Caki2 (cell line): Measurements from ENCODE around the gene SYCP2. TPM values are rescaled to one million over a fixed set of nuclear protein-coding genes. Genes with fewer than 3 reads are reported as not detected.
"Not testable (repeated sequence)": the region's sequence is repeated elsewhere in the genome, so short reads cannot be mapped to it uniquely, and the experiment has no call there.

Experiments
- DNase-seq: peaks from one replicate; pipeline ENCODE4 v3.0.0-alpha.2; 2015; ENCODE audit warnings: low read depth
- in situ Hi-C: cut with HindIII; loops from 2 replicates; pipeline ENCODE4 v1.10.0; 2016; ENCODE audit warnings: low sequenced_read_pairs, low pct_unique_long_range_greater_than_20kb, mixed read lengths
- total RNA-seq: library from RNA; depleted of rRNA; stranded (reverse); fragments of >200 nt; shearing (Covaris generic); gene quantifications from 2 replicates; pipeline ENCODE4 v1.2.3, GENCODE V29; 2014; ENCODE audit warnings: low replicate concordance; rRNA removed

Gene SYCP2, protein sequence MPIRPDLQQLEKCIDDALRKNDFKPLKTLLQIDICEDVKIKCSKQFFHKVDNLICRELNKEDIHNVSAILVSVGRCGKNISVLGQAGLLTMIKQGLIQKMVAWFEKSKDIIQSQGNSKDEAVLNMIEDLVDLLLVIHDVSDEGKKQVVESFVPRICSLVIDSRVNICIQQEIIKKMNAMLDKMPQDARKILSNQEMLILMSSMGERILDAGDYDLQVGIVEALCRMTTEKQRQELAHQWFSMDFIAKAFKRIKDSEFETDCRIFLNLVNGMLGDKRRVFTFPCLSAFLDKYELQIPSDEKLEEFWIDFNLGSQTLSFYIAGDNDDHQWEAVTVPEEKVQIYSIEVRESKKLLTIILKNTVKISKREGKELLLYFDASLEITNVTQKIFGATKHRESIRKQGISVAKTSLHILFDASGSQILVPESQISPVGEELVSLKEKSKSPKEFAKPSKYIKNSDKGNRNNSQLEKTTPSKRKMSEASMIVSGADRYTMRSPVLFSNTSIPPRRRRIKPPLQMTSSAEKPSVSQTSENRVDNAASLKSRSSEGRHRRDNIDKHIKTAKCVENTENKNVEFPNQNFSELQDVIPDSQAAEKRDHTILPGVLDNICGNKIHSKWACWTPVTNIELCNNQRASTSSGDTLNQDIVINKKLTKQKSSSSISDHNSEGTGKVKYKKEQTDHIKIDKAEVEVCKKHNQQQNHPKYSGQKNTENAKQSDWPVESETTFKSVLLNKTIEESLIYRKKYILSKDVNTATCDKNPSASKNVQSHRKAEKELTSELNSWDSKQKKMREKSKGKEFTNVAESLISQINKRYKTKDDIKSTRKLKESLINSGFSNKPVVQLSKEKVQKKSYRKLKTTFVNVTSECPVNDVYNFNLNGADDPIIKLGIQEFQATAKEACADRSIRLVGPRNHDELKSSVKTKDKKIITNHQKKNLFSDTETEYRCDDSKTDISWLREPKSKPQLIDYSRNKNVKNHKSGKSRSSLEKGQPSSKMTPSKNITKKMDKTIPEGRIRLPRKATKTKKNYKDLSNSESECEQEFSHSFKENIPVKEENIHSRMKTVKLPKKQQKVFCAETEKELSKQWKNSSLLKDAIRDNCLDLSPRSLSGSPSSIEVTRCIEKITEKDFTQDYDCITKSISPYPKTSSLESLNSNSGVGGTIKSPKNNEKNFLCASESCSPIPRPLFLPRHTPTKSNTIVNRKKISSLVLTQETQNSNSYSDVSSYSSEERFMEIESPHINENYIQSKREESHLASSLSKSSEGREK (N-terminal part only)
- 16.7 and 23.6 TPM in 2 replicates for total RNA-seq

DNA sequence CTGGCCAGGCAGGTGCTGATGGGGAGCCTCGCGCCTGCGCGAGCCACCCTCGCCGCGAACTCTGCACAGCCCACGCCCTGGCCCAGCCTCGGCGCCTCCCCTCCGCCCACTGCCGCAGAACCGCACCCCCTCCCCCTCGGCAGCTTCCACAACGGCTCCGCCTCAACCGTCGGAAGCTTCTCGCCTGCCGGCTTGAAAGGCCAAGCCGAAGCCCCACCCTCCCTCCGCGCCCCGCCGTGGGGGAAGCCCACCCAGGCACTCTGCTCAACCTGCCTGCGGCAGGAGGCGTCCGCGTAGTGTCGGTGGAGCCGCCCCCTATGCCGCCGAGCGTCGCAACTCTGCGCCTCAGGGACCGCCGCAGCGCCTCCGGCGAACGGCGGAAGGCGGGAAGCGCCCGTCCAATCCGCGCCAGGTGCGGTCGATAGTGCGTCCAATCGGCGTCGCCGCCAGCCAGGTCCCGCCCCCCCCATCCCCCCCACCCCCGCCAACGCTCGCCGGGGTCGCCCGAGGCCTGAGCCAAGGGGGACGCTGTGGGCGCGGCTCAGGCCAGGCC lies at the start of gene SYCP2:
Gene SYCP2, minus strand, starts transcription at position 342 of the 553 bp plus-strand sequence. CDS start 11,224 bp downstream, outside the sequence.
- in situ Hi-C loops = no loop called here
- DNase-seq = peak; percentile 94

DNA sequence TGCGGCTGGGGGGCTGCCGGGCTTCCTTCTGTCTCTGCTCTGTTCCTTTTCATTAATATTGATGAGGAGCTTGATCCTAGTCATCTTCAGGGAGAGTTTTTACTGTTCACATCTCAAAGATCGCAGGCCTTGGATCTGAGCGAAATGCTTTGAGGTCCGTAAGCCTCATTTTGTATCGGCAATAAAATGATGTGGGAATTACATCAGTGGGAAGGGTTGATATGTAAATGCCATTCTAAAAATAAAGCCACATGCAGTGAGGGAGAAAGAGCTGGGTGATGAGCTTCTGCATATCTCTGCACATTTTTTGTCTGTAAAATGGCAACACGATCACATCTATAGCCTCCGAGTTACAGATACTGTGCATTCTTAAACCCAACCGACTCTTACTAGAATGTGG lies 49.6 kb upstream of the SYCP2 start:
- in situ Hi-C loops = no loop called here
- no peak for DNase-seq

DNA sequence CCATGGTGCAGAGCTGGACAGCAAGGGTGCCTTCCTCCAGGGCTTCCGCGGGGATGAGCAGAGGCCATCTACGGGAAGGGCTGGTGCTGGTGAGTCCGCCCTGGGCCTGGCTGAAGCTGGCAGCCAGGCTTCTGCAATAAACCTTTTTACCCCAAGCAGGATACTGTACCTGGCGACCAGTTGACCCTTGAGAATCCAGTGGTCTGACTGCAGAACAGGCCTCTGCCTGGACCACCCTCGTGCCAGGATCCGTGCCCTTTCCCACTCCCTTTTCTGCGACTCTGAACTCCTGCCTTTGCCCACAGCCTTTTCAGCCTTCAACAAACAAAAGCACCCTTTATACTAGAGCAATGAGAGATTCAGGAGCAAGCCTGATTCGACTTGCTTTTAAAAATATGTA lies 43.6 kb upstream of the SYCP2 start:
- in situ Hi-C loops = no loop called here
- no peak for DNase-seq

DNA sequence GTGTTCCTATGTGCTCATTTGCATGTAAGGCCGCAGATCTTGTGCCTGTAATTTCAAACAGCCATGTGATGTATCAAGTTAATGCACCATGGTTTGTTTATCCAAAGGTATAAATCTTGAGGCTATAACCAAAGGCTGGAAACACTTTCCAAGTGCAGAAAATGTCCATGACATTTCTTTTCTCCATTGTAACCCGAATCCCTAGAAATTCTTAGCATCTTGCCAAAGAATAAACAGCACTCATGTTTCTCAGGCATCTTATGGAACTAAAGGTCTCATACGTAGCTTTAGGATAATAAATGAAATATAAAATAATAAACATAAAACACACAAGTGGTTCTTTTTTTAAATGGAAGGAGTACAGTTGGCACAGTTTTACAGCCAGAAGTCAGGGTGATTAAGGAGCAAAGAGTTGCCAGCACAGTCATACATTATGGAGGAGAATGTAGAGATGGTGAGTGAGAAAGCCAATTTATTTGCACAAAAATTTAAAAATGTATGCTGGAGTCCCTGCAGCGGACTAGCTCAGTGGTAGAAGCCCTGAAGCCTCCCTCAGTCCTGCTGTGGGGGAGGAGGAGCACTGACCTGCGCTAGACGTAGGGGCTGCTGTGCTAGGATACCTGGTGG lies 42.8 kb upstream of the SYCP2 start:
- in situ Hi-C loops = no loop called here

DNA sequence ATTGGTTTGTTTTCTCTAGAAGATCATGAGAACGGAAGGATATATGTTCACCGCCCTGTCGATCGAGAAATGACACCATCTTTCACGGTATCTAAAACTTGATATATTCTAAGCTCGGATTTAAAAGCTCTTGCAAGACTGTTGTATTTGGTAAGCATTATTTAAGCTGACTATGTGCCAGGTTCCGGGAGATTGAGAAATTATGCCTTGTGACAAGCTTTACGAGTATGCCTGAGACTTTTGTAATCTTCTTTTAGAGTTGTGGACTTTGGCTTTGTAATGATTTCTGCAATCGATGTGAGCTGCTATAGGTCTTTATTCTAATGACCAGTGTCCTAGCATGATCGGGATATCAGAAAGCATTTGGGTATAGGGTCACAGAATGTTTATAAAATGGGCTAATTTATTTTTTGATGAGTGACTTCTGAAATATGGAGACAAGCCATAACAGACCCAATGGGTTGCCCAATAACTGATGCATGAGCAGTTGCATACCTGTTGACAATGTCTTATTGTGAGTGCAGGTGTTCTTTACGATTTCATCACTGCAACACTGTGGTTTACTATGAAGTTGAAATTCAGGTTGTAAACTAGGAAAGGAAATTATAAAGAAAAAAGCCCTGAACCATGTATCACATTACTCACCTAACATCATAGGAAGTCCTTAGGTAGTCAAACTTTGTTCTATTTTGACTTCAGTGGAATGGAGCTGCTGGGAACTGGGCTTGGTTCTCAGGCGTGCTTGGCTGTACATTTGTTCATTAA lies 38.8 kb upstream of the SYCP2 start:
- in situ Hi-C loops = no loop called here
- DNase-seq = no peak

More for the DNA sequence above, 42.8 kb upstream of the SYCP2 start:
- DNase-seq = no peak

DNA sequence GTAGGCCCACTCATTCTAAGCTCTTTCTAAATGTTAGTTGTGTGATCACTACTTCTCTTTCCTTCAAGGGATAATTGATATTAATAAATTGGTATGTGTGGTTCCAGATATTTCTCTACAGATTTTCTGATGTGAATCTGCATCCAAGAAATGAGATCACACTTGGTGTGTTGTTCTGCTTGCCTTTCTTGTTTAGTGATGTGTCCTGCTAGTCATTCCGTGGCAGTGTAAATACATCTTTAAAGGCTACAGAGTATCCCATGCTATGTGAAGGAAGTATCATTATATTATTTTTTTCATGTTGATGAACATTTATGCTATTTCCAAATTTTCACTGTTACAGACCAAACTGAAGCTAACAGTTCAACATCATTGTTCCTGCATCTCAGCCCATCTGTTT lies 38.0 kb upstream of the SYCP2 start:
- in situ Hi-C loops = no loop called here
- DNase-seq = no peak

DNA sequence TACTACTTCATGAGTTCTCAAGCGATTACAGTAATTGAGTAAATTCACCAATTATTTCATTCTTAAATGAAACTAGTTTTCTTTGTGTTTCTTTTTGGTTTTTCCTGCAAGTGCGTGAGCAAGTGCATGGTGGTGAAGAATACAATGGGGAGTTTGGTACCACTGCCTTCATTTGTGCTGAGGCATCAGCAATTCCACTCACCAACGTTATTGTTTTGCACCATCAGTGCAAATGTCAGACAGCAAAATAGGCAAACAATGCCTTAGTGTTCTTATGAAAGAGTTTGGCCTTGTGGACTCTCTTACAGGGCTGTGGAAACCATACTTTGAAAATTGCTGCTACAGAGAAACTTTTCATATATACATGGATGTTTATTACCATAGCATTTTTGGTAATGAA lies 33.0 kb upstream of the SYCP2 start:
- in situ Hi-C loops = no loop called here
- DNase-seq = no peak

DNA sequence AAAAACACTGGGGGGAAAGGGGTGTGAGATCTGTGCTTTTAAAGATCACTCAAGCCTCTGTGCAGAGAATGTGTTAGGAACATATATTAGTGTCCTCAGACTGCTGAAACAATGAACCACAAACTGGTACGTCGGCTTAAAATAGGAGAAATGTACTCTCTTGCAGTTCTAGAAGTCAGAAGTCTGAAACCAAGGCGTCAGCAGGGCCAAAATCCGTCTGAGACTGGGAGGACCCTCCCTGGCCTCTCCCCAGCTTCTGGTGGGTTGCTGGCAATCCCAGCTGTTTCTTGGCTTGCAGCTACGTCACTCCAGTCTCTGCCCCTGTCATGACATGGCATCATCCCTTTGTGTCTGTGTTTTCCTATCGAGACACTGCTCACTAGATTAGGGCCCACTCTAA lies 28.7 kb upstream of the SYCP2 start:
- DNase-seq = no peak
- in situ Hi-C loops = no loop called here

DNA sequence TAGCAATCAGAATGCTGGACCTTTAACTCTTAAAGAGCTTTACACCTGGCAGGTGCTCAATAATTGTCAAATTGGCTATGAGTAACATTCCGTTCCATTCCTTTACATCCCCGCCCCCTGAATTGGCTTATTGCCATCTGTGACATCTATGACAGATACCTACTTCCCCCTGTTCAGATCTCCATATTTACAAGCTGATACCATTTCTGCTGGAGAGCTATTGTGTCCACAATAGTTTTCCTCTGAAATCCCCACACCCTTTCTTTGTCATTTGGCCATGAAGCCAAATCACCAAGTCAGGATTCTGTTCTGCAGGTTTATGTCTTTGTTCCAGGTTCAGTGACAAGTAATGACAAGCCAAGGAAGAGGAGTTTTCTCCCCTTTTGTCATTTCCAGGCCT lies 28.0 kb upstream of the SYCP2 start:
- in situ Hi-C loops = no loop called here
- DNase-seq = no peak

DNA sequence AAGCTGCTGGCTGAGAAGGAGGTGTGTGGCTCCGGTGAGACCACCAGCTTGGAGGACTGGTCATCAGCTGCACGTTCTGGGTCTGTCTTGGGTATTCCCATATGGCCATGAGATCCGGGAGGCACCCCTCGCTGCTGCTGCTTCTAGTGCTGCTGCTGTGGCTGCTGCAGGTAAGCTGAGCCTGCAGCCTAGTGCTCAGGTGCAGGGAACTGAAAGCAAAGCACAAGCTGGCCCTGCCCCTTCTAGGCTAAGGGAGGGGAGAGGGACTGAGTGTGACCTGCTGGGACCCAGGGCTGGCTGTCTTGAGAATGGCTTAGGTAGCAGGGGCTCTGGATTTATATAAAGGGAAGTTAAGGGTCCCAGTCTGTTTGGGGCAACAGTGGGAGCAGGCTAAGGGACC lies 25.2 kb upstream of the SYCP2 start:
- DNase-seq = no peak
- in situ Hi-C loops = no loop called here

DNA sequence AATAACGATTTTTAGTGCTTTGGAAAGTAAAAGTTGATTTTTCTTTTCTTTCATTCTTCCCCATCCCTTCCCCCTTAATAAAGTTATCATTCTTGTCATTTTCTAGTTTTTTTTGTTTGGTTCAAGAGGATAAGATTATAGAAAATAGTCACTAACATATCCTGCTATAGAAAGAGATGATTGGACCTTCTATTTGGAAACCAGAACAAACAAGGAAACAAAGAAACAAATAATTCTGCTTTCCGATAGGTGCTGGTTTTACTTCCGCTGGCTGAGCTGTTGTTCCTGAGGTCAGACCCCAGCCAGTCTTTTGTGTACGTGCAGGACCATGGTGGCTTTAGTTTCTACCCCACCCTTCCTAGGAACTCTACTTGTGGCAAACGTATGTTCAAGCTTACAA lies 24.7 kb upstream of the SYCP2 start, which contains the start of gene CDH26:
Gene CDH26, plus strand, starts transcription at position 301 of the 400 bp plus-strand sequence. CDS start 304 bp downstream, outside the sequence.
- in situ Hi-C loops = no loop called here

DNA sequence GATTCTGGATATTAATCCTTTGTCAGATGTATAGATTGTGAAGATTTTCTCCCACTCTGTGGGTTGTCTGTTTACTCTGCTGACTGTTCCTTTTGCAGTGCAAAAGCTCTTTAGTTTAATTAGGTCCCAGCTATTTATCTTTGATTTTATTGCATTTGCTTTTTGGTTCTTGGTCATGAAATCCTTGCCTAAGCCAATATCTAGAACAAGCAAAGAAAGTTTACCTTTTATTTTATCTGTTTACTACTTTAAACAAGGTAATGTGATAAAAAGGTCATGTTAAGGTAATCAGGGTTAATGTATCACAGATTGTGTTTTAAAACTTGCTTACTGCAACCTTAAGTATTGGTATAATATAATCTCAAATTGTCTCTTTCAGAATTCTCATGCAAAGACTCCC lies 24.1 kb upstream of the SYCP2 start:
- DNase-seq, in situ Hi-C loops: not testable (repeated sequence)

More for the DNA sequence above, 24.7 kb upstream of the SYCP2 start, which contains the start of gene CDH26:
- DNase-seq = no peak

DNA sequence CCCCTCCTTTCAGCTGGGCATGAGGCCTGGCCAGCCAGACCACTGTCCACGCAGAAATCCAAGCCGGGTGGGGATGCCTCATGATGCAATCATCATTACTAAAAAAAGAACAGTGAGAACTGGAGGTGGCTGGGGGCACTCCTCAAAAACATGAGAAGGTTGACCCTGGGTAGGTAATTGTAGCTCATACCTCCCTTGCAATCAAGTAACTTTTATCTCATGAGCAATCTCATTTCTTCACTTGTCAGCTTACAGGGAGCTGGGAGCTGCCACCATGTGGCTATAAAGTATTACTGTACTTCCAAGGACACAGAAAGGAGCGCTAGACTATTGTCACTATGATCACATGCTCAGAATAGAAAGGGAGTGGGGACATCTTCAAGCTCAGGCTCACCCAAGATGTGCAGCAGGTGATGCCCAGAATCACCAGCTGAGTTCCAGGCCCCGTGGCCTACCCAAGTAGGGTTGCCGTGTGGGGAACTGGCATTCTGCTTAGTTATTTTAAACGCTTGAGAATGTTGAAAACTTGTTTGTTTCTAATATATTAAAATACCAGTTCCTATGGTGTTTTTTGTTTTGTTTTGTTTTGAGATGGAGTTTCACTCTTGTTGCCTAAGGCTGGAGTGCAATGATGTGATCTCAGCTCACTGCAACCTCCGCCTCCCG lies 21.8 kb upstream of the SYCP2 start:
- in situ Hi-C loops = no loop called here

DNA sequence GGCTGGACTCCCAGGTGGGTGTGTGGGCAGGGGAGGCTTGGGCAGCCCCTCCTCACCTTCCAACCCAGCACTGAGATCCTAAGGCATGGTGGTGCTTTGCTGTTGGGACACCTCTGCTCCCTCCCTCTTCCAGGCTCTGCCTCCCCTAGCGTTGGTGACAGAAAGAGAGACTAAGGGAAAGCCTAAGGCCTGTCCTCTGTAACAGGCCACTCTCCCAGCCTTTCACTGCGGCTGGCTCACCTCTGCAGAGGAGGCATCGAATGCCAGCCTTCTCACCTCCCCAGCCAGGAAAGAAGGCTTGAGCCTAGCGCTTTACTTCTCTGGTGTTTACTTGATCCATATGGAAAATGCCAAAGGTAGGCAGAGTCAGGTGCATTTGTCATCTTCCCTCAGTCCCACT lies 21.3 kb upstream of the SYCP2 start:
- DNase-seq = no peak
- in situ Hi-C loops = no loop called here

More for the DNA sequence above, 21.8 kb upstream of the SYCP2 start:
- DNase-seq = peak; percentile 45

DNA sequence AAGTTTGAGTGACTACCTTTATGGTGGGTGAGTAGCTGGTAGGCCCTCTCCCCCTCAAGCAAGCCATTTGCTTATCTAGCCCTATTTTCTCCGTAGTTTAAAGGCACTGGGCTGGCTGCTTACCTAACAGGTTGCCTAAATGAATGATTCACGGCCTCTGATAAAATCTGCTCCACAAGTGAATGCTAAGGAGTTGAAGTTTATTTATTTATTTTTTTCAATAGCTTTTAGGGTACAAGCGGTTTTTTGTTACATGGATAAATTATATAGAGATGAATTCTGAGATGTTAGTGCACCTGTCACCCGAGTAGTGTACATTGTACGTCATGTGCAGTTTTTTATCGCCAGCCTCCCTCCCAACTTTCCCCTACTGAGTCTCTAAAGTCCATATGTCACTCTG lies 16.5 kb upstream of the SYCP2 start:
- DNase-seq = no peak
- in situ Hi-C loops = no loop called here
